Activated naive CD8-positive, alpha-beta T cell treated with anti-CD3 and anti-CD28 coated beads, Interleukin-2, amount 10 ng/mL, durations not matched to agents 7 days and 5 days (primary cell): Measurements from ENCODE around the gene AK5. TPM values are rescaled to one million over a fixed set of nuclear protein-coding genes. Genes with fewer than 3 reads are reported as not detected.

ENCODE experiments used
- ATAC-seq: fragments of 150-1000 bp; cut with Tn5 transposase; one replicate; pipeline ENCODE4 v1.10.0; 2021; ENCODE audit warnings: low read depth, moderate library complexity
- POLR2A ChIA-PET: fragments of 350-600 bp; sonication (Branson Sonifier 250); formaldehyde crosslinking; loops from one replicate; lab custom pipeline; 2021; ENCODE audit warnings: antibody characterized with exemption; lab: Charles Lee
- DNase-seq: peaks from one replicate; pipeline ENCODE4 v3.0.0; 2021
- H3K27ac Mint-ChIP-seq: one replicate; pipeline ENCODE4 v1.8.0; 2022; ENCODE audit warnings: mild to moderate bottlenecking, mixed read lengths
- H3K27me3 Mint-ChIP-seq: one replicate; pipeline ENCODE4 v1.8.0; 2022; ENCODE audit warnings: mild to moderate bottlenecking, moderate library complexity, mixed read lengths
- H3K36me3 Mint-ChIP-seq: one replicate; pipeline ENCODE4 v1.8.0; 2021; ENCODE audit warnings: mild to moderate bottlenecking, mixed read lengths
- H3K4me1 Mint-ChIP-seq: one replicate; pipeline ENCODE4 v1.8.0; 2021; ENCODE audit warnings: mixed read lengths
- H3K4me3 Mint-ChIP-seq: one replicate; pipeline ENCODE4 v1.8.0; 2022; ENCODE audit warnings: mild to moderate bottlenecking, moderate library complexity, mixed read lengths
- H3K9me3 Mint-ChIP-seq: one replicate; pipeline ENCODE4 v1.8.0; 2021; ENCODE audit warnings: mixed read lengths
- total RNA-seq, 2 experiments: library from RNA; stranded (reverse); gene quantifications; one replicate each; pipeline ENCODE4 v1.2.3, GENCODE V29; 2021

AK5 gene
- total RNA-seq, 2 experiments from 2014 or later, result 4.7 to 7.8 TPM

GRCh38 chr1:77347646-77348045 lies 65.8 kb downstream of the AK5 start:
- Mint-ChIP-seq H3K4me1 (peaks cover 13% of the 10 kb centered on the region), H3K27ac (peak overlapping the region; percentile 66), H3K9me3 (no peaks in the 10 kb centered on the region), H3K4me3 (no peak overlapping the region), H3K36me3 (no peaks in the 10 kb centered on the region), H3K27me3 (no peaks in the 10 kb centered on the region)
- ATAC-seq, result no peak
- POLR2A ChIA-PET, result no interaction called here
- DNase-seq, result no peak

- Mint-ChIP-seq H3K27me3 (no peaks in the 10 kb centered on the region), H3K27ac (no peak overlapping the region), H3K9me3 (peaks cover under 1% of the 10 kb centered on the region), H3K4me1 (peaks cover 15% of the 10 kb centered on the region), H3K36me3 (no peaks in the 10 kb centered on the region), H3K4me3 (no peak overlapping the region)
- ATAC-seq, result no peak
- POLR2A ChIA-PET, result no interaction called here
- no peak for DNase-seq
Observed at GRCh38 chr1:77348549-77348948, 66.7 kb downstream of the AK5 start.

- Mint-ChIP-seq H3K4me1 (peaks cover 21% of the 10 kb centered on the region), H3K36me3 (no peaks in the 10 kb centered on the region), H3K4me3 (no peak overlapping the region), H3K27ac (no peak overlapping the region), H3K9me3 (peaks cover 3% of the 10 kb centered on the region), H3K27me3 (no peaks in the 10 kb centered on the region)
- DNase-seq (no peak), ATAC-seq (no peak)
- POLR2A ChIA-PET, result no interaction called here
Observed at GRCh38 chr1:77349275-77349674, 67.5 kb downstream of the AK5 start.

- no peak for DNase-seq
- H3K27me3 Mint-ChIP-seq, result no peaks in the 10 kb centered on the region
- POLR2A ChIA-PET, result no interaction called here
- H3K27ac Mint-ChIP-seq, result no peak overlapping the region
- H3K4me3 Mint-ChIP-seq, result no peak overlapping the region
- ATAC-seq, result no peak
- no peaks in the 10 kb centered on the region for H3K36me3 Mint-ChIP-seq
- H3K9me3 Mint-ChIP-seq, result peaks cover 3% of the 10 kb centered on the region
- H3K4me1 Mint-ChIP-seq, result peaks cover 28% of the 10 kb centered on the region
Observed at GRCh38 chr1:77350012-77350770, 68.4 kb downstream of the AK5 start.

- POLR2A ChIA-PET, result interaction anchor here (1.3 kb wide), 1 partner anchor 9 kb away, joined by 3 read pairs; no protein-coding TSS in a partner anchor
- peaks cover 29% of the 10 kb centered on the region for H3K4me1 Mint-ChIP-seq
- H3K9me3 Mint-ChIP-seq, result peaks cover 3% of the 10 kb centered on the region
- H3K4me3 Mint-ChIP-seq, result no peak overlapping the region
- ATAC-seq, result peak; percentile 74
- H3K27me3 Mint-ChIP-seq, result no peaks in the 10 kb centered on the region
- no peak for DNase-seq
- peaks cover 8% of the 10 kb centered on the region for H3K36me3 Mint-ChIP-seq
- peak overlapping the region; percentile 31 for H3K27ac Mint-ChIP-seq
Observed at GRCh38 chr1:77354536-77354935, 72.7 kb downstream of the AK5 start.

GRCh38 chr1:77355010-77355409 lies 73.2 kb downstream of the AK5 start:
- H3K4me1 Mint-ChIP-seq, result peaks cover 25% of the 10 kb centered on the region
- peaks cover 3% of the 10 kb centered on the region for H3K9me3 Mint-ChIP-seq
- peaks cover 8% of the 10 kb centered on the region for H3K36me3 Mint-ChIP-seq
- no peaks in the 10 kb centered on the region for H3K27me3 Mint-ChIP-seq
- ATAC-seq, result no peak
- H3K4me3 Mint-ChIP-seq, result no peak overlapping the region
- POLR2A ChIA-PET, result interaction anchor here (1.3 kb wide), 1 partner anchor 9 kb away, joined by 3 read pairs; no protein-coding TSS in a partner anchor
- no peak overlapping the region for H3K27ac Mint-ChIP-seq
- no peak for DNase-seq

- POLR2A ChIA-PET, result no interaction called here
- Mint-ChIP-seq H3K4me3 (no peak overlapping the region), H3K27ac (no peak overlapping the region)
Observed at GRCh38 chr1:77356136-77356535, 74.3 kb downstream of the AK5 start.

GRCh38 chr1:77360256-77360655 lies 78.4 kb downstream of the AK5 start:
- Mint-ChIP-seq H3K27ac (no peak overlapping the region), H3K9me3 (peaks cover 2% of the 10 kb centered on the region), H3K36me3 (peaks cover 8% of the 10 kb centered on the region), H3K4me3 (no peak overlapping the region), H3K27me3 (no peaks in the 10 kb centered on the region), H3K4me1 (peaks cover 4% of the 10 kb centered on the region)
- POLR2A ChIA-PET, result no interaction called here
- ATAC-seq (no peak), DNase-seq (no peak)

More at GRCh38 chr1:77356136-77356535, 74.3 kb downstream of the AK5 start:
- Mint-ChIP-seq H3K9me3 (peaks cover 3% of the 10 kb centered on the region), H3K36me3 (peaks cover 8% of the 10 kb centered on the region), H3K4me1 (peaks cover 19% of the 10 kb centered on the region), H3K27me3 (no peaks in the 10 kb centered on the region)
- DNase-seq (no peak), ATAC-seq (no peak)

- Mint-ChIP-seq H3K9me3 (peaks cover 2% of the 10 kb centered on the region), H3K4me1 (no peaks in the 10 kb centered on the region), H3K27ac (no peak overlapping the region), H3K36me3 (peaks cover 1% of the 10 kb centered on the region), H3K4me3 (no peak overlapping the region), H3K27me3 (no peaks in the 10 kb centered on the region)
- POLR2A ChIA-PET, result interaction anchor here (0.6 kb wide), 1 partner anchor 17 kb away, joined by 3 read pairs; no protein-coding TSS in a partner anchor
- DNase-seq (no peak), ATAC-seq (no peak)
Observed at GRCh38 chr1:77361621-77362020, 79.8 kb downstream of the AK5 start.

- H3K4me1 Mint-ChIP-seq, result peaks cover 4% of the 10 kb centered on the region
- H3K27me3 Mint-ChIP-seq, result no peaks in the 10 kb centered on the region
- no peak overlapping the region for H3K4me3 Mint-ChIP-seq
- POLR2A ChIA-PET, result no interaction called here
- H3K9me3 Mint-ChIP-seq, result no peaks in the 10 kb centered on the region
- H3K36me3 Mint-ChIP-seq, result no peaks in the 10 kb centered on the region
- no peak overlapping the region for H3K27ac Mint-ChIP-seq
- no peak for ATAC-seq
- DNase-seq, result no peak
Observed at GRCh38 chr1:77370161-77370560, 88.3 kb downstream of the AK5 start.

- POLR2A ChIA-PET, result no interaction called here
- ATAC-seq (peak; percentile 74), DNase-seq (no peak)
- Mint-ChIP-seq H3K36me3 (no peaks in the 10 kb centered on the region), H3K27ac (no peak overlapping the region), H3K4me1 (peaks cover 4% of the 10 kb centered on the region), H3K4me3 (no peak overlapping the region), H3K9me3 (no peaks in the 10 kb centered on the region), H3K27me3 (no peaks in the 10 kb centered on the region)
Observed at GRCh38 chr1:77370583-77371306, 88.9 kb downstream of the AK5 start.

- no peaks in the 10 kb centered on the region for H3K36me3 Mint-ChIP-seq
- DNase-seq (no peak), ATAC-seq (no peak)
- POLR2A ChIA-PET, result no interaction called here
- H3K9me3 Mint-ChIP-seq, result no peaks in the 10 kb centered on the region
- H3K4me1 Mint-ChIP-seq, result peaks cover 4% of the 10 kb centered on the region
- H3K4me3 Mint-ChIP-seq, result no peak overlapping the region
- H3K27ac Mint-ChIP-seq, result no peak overlapping the region
- no peaks in the 10 kb centered on the region for H3K27me3 Mint-ChIP-seq
Observed at GRCh38 chr1:77371396-77371795, 89.6 kb downstream of the AK5 start.

GRCh38 chr1:77373702-77374101 lies 91.9 kb downstream of the AK5 start:
- no peaks in the 10 kb centered on the region for H3K27me3 Mint-ChIP-seq
- H3K4me1 Mint-ChIP-seq, result peaks cover 8% of the 10 kb centered on the region
- POLR2A ChIA-PET, result no interaction called here
- no peak overlapping the region for H3K27ac Mint-ChIP-seq
- DNase-seq (no peak), ATAC-seq (no peak)
- H3K36me3 Mint-ChIP-seq, result peaks cover 5% of the 10 kb centered on the region
- H3K4me3 Mint-ChIP-seq, result no peak overlapping the region
- H3K9me3 Mint-ChIP-seq, result peaks cover 2% of the 10 kb centered on the region

GRCh38 chr1:77375541-77375940 lies 93.7 kb downstream of the AK5 start:
- Mint-ChIP-seq H3K9me3 (peaks cover 2% of the 10 kb centered on the region), H3K27me3 (no peaks in the 10 kb centered on the region), H3K4me1 (peaks cover 13% of the 10 kb centered on the region), H3K36me3 (peaks cover 5% of the 10 kb centered on the region), H3K27ac (no peak overlapping the region), H3K4me3 (no peak overlapping the region)
- ATAC-seq, result no peak
- no peak for DNase-seq
- POLR2A ChIA-PET, result no interaction called here
